Kidney glomerular epithelial cell (primary cell): ENCODE results near the gene ZBTB18.
A peak's percentile ranks its signal among the peaks of the same experiment; 100 is the strongest.

Experiments
- DNase-seq: peaks from one replicate; lab custom pipeline; 2025; lab: John Stamatoyannopoulos, UW

The ZBTB18 gene

GRCh38 chr1:244062156-244062725 lies 11.2 kb downstream of the ZBTB18 start:
- no peak for DNase-seq

- no peak for DNase-seq
Measured at GRCh38 chr1:244063498-244063897, 12.4 kb downstream of the ZBTB18 start.

DNA sequence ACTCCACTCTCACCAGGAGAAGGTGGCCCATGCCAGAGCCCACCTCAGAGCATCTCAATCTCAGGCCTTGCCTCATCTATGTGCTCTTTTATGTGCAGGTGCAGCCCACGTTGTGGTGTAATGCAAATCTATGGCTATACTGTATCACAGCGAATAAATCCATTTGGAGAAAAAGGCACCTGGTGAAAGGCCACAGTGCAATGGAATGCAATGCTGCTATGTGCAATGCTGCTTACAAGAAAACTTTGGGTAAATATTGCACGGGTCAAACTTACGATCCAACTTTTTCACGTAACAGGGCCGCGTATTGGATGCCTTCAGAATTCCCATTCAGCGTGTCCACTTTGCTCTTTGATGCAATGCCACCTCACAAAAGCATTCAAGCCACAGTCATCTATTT lies 13.5 kb downstream of the ZBTB18 start:
- no peak for DNase-seq

DNA sequence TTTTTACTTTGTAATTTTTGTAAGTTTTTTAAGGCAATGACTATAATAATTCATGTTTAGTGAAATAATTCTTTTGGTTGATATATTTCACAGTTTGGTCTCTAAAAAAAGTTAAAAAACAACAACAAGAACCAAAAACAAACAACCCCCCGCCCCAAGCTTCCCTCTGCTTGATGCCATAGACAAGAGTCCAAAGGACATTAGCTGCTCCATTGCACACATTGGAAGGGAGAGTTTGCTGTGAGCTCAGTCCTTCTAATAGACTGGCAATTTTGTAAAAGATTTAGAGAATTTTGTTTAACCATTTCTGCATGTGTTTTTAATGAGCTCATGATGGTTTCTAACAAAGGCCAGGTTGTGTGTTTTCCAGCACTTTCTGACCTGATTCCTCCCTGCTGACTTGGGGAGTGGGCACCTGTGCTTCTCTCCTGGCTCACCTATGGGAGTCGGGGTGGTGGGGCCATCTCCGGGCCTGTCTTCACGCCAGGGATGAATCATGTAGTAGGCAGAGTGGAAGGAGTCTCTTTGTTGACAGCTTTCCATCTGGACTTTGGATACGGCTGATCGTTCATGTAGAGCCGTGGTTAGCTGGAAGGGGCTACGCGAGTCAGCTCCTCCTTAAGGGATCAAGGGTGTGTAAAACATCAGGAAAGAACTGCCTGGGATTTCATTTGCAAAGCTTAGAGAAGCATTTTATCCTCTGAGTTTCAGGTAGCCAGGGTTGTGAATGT lies 14.1 kb downstream of the ZBTB18 start:
- peak; percentile 37 for DNase-seq

DNA sequence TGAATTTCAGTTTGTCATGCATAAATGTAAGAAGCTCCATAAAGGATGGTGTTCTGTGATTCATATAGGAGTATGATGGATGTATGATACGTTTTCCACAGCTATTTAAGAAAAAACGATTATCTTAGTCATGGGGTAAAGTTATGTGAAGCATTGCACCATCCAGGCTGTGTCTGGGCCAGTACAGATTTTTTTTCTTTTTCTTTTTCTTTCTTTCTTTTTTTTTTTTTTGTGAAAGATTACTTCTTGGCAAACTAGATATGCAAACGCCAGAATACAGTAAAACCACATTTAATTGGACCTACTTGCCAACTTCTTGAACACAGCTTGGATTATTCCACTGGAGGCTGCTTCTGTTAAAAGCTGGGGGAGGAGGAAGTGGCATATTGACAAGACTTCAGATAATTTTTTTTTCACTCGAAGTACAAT lies 14.9 kb downstream of the ZBTB18 start:
- no peak for DNase-seq

DNA sequence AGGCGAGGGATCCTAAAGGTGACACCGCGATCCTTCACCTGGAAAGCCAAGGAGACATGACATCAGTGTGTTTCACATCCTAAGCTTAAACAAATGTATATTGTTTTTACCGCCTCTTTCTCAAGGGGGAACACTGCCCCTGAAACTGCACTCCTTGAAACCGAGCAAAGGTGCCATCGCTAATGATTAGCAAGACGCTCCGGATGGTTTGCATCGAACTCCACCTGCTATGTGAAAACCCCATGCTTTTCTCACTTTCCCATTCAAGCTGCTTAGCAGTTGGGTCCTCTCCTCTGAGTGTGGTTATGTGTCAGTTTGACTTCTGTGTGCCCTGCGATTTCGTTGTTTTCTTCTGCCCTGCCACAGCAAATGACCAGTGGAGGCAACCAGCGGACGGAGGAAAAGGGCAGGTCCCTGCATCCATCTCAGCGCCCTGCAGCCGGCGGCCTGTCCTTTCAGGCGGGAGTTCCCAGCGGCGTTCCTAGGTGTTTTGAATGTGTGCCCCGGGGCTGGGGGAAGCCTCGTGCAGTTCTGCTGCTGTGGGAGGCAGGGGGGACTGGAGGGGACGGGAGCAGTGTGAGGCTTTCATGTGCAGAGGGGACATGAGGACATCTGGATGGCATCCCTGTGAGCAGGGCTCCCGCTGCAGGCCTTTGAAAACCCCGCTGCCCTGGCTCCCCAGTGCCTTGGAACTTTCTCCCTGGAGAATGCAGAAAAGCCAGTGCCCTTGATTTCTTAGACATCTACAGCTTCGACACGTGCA lies 16.1 kb downstream of the ZBTB18 start:
- DNase-seq = no peak

- DNase-seq = peak; percentile 87
Measured at GRCh38 chr1:244067893-244068292, 16.8 kb downstream of the ZBTB18 start.

DNA sequence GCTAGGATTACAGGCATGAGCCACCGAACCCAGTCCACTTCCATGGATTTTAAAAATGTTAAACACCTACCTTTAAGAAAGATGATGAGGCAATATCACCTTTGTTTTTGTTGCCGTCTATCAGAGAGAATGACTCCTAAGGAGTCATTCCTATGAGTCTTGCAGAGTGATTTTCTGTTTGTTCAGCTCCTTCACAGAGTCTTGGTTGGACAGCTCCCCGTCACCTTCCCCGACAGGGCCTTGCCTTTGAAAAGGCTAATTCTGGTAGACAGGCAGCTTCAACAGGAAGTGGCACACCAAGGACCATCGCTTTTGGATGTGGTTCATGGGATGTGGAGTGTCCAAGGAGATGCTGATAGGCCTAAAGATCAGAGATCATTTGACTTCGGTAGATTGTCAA lies 17.5 kb downstream of the ZBTB18 start:
- peak; percentile 49 for DNase-seq

GRCh38 chr1:244069326-244069898 lies 18.3 kb downstream of the ZBTB18 start:
- DNase-seq = no peak

GRCh38 chr1:244074559-244075171 lies 23.6 kb downstream of the ZBTB18 start:
- no peak for DNase-seq

DNA sequence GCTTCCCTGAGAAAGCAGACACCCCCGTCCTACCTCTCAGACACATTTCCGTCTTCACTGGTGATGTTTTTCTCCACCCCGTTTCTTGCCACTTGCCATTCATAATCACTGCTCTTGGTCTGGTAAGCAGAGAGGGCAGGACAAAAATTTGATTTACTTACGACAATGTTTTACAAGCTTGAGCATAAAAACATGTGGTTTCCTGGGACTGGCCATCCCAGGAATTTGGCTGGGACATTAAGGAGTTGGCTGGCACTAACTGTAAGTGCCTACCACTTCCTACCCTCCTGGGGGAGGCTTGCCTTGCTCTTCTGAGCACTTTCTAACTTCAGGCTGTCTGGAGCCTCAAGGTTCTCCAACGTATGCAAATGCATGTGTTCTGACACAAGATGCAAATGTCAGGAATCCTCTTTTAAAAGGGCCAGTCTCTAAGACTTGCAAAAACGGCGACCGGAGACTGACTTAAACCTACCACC lies 24.2 kb downstream of the ZBTB18 start:
- peak; percentile 10 for DNase-seq

GRCh38 chr1:244076740-244077139 lies 25.7 kb downstream of the ZBTB18 start:
- DNase-seq = no peak

- DNase-seq = no peak
Measured at GRCh38 chr1:244077473-244078220, 26.6 kb downstream of the ZBTB18 start.

- no peak for DNase-seq
Measured at GRCh38 chr1:244080343-244080929, 29.4 kb downstream of the ZBTB18 start.

GRCh38 chr1:244082969-244083368 lies 31.9 kb downstream of the ZBTB18 start:
- DNase-seq = no peak

DNA sequence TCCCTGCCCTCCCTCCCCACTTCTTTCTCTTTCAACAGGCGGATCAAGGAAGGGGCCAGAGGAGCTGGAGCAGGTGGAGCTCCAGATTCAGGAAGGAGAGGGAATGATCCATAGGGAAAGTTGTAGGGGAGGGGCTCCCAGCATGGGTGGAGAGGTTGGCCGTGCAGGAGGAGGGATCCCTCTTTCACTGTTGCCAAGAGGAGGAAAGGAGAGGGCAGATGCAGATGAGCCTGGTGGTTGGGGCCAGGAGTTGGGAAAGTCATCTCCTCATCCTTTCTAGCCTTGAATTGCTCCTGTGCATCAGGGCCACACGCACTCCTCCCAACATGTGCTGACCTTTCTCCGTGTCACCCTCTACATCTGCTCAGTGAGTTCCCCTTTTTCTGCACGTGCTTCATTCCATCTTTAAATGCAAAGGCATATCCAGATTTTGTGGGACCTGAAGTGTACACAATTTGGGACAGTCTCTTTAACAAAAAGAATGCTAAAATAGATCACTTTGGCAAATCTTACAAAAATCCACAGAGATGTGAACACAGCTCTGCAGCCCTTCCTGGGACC lies 32.4 kb downstream of the ZBTB18 start:
- no peak for DNase-seq

- DNase-seq = no peak
Measured at GRCh38 chr1:244084763-244085162, 33.7 kb downstream of the ZBTB18 start.

- DNase-seq = no peak
Measured at GRCh38 chr1:244085891-244086290, 34.8 kb downstream of the ZBTB18 start.

DNA sequence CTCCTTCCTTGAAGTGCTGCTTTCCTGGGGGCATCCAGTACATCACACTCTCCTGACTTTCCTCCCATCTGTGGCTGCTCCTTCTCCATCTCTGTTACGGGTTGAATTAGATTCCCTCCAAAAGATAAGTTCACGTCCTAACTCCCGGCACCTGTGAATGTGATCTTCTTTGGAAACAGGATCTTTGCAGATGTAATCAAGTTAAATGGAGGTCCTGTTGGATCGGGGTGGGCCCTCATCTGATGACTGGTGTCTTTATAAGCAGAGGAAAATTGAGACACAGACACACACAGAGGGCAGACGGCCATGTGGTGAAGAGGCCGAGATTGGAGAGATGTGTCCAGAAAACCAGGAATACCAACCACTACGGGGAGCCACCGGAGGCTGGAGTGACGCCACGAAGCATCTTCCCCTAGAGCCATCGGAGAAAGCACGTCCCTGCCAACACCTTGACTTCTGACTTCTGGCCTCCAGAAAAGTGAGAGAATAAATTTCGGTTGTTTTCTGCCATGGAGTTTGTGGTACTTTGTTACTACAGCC lies 36.0 kb downstream of the ZBTB18 start:
- no peak for DNase-seq

GRCh38 chr1:244087611-244088010 lies 36.5 kb downstream of the ZBTB18 start:
- DNase-seq = peak; percentile 43
